ENCODE measurements around the gene SPSB1. TPM values are rescaled to one million over a fixed set of nuclear protein-coding genes. Genes with fewer than 3 reads are reported as not detected.

SPSB1 gene
- total and polyA plus RNA-seq, 2 experiments from 2014 or later, result 2.4 to 6.8 TPM

GRCh38 chr1:9243066-9243739 lies 49.5 kb upstream of the SPSB1 start (continued):
- no peak for TF ChIP-seq ZNF462 (CRISPR knock-in tag; IDR thresholded peaks at IDR 0.05)
- TF ChIP-seq EZH2 (IDR thresholded peaks at IDR 0.05; ENCODE audit: low read depth, unreplicated experiment), result no peak
- TF ChIP-seq ZNF331 (CRISPR knock-in tag; IDR thresholded peaks at IDR 0.05; ENCODE audit: low read depth), result no peak
- TF ChIP-seq JUNB (IDR thresholded peaks at IDR 0.05; ENCODE audit: unreplicated experiment), result no peak

GRCh38 chr1:9244501-9245229 lies 48.0 kb upstream of the SPSB1 start:
- H4K20me1 ChIP-seq (replicated peaks; ENCODE audit: insufficient read depth), result no peaks in the 10 kb centered on the region
- DNase-seq (ENCODE audit: low spot score), result no peak
- H3K4me3 ChIP-seq, result no peak overlapping the region
- no peaks in the 10 kb centered on the region for H3K9me3 Mint-ChIP-seq
- H3K4me3 Mint-ChIP-seq, result no peak overlapping the region
- no peaks in the 10 kb centered on the region for H3K27me3 ChIP-seq (ENCODE audit: insufficient read depth)
- peaks cover 38% of the 10 kb centered on the region for H3K4me1 Mint-ChIP-seq
- H3K9me2 ChIP-seq (ENCODE audit: insufficient read depth), result no peaks in the 10 kb centered on the region
- no peaks in the 10 kb centered on the region for H3K36me3 ChIP-seq (ENCODE audit: insufficient read depth)
- no peak overlapping the region for H2AFZ ChIP-seq
- no peaks in the 10 kb centered on the region for H3K79me2 ChIP-seq (replicated peaks; ENCODE audit: insufficient read depth)
- peaks cover 12% of the 10 kb centered on the region for H3K27me3 Mint-ChIP-seq (ENCODE audit: insufficient read depth, low read depth, poor library complexity)
- 0 out of 2 replicates have a peak, but pooled peaks cover 2% of the 10 kb centered on the region for H3F3A ChIP-seq (replicated peaks; ENCODE audit: low read depth)
- no peak for ATAC-seq
- no peak overlapping the region for H3K27ac Mint-ChIP-seq
- H3K4me1 ChIP-seq (ENCODE audit: insufficient read depth), result peaks cover 21% of the 10 kb centered on the region
- no peak overlapping the region for H3K4me2 ChIP-seq
- no peak overlapping the region for H3K27ac ChIP-seq (ENCODE audit: low read depth)
- H3K36me3 Mint-ChIP-seq (ENCODE audit: low read depth), result no peaks in the 10 kb centered on the region; the same call in 2 of the 3 replicates
- no peak for TF ChIP-seq NANOG (IDR thresholded peaks at IDR 0.05; ENCODE audit: borderline replicate concordance)
- TF ChIP-seq CREB1 (CRISPR knock-in tag; IDR thresholded peaks at IDR 0.05; ENCODE audit: low read depth), result no peak
- TF ChIP-seq ZNF331 (CRISPR knock-in tag; IDR thresholded peaks at IDR 0.05; ENCODE audit: low read depth), result no peak
- TF ChIP-seq EZH2 (IDR thresholded peaks at IDR 0.05; ENCODE audit: low read depth, unreplicated experiment), result no peak
- no peak for TF ChIP-seq CTCF (conservative IDR thresholded peaks at IDR 0.05; ENCODE audit: low read depth in 2 of 2)
- no peak for TF ChIP-seq STAT1 (IDR thresholded peaks at IDR 0.05; ENCODE audit: unreplicated experiment)
- TF ChIP-seq ZNF114 (CRISPR knock-in tag; IDR thresholded peaks at IDR 0.05), result no peak

All from GM23338 (cell line).